MM.1S (cell line): ENCODE data around the gene ZNF214.
A peak's percentile ranks its signal among the peaks of the same experiment; 100 is the strongest.

Experiments
- DNase-seq: peaks from one replicate; pipeline ENCODE4 v3.0.0-alpha.2; 2015
- H2AFZ ChIP-seq: fragments of 300-600 bp; sonication (generic); 2 replicates; pipeline ENCODE4 v1.6.0; 2016; ENCODE audit warnings: antibody characterized with exemption, low read length
- H3F3A ChIP-seq: fragments of 300-600 bp; sonication (generic); 2 replicates; pipeline ENCODE4 v1.6.1; 2016; ENCODE audit warnings: mild to moderate bottlenecking, antibody characterized with exemption, low read length, moderate library complexity, mixed read lengths; ENCODE audit not compliant: insufficient read depth
- H3K27ac ChIP-seq: fragments of 300-600 bp; sonication (generic); 2 replicates; pipeline ENCODE4 v1.5.1; 2016; ENCODE audit warnings: mild to moderate bottlenecking, low read length
- H3K27me3 ChIP-seq: fragments of 300-600 bp; sonication (generic); replicated peaks from 2 replicates; pipeline ENCODE4 v1.6.0; 2016; ENCODE audit warnings: low read length; ENCODE audit not compliant: insufficient read depth
- H3K36me3 ChIP-seq: fragments of 300-600 bp; sonication (generic); replicated peaks from 2 replicates; pipeline ENCODE4 v1.6.1; 2016; ENCODE audit warnings: mild to moderate bottlenecking, low read length, mixed read lengths; ENCODE audit not compliant: insufficient read depth
- H3K4me1 ChIP-seq: fragments of 300-600 bp; sonication (generic); 2 replicates; pipeline ENCODE4 v1.6.1; 2016; ENCODE audit warnings: low read length, mixed read lengths
- H3K4me2 ChIP-seq: fragments of 300-600 bp; sonication (generic); 2 replicates; pipeline ENCODE4 v1.6.0; 2016; ENCODE audit warnings: low read depth, low read length
- H3K4me3 ChIP-seq: fragments of 300-600 bp; sonication (generic); 2 replicates; pipeline ENCODE4 v1.5.1; 2016; ENCODE audit warnings: low read length, mixed read lengths
- H3K79me2 ChIP-seq: fragments of 300-600 bp; sonication (generic); 2 replicates; pipeline ENCODE4 v1.6.1; 2016; ENCODE audit warnings: mixed run types, low read length, mixed read lengths
- H3K9ac ChIP-seq: fragments of 300-600 bp; sonication (generic); 2 replicates; pipeline ENCODE4 v1.6.1; 2016; ENCODE audit warnings: low read length, mixed read lengths
- H3K9me2 ChIP-seq: fragments of 300-600 bp; sonication (generic); replicated peaks from 2 replicates; pipeline ENCODE4 v1.6.1; 2016; ENCODE audit warnings: mild to moderate bottlenecking, low read length, mixed read lengths; ENCODE audit not compliant: insufficient read depth
- H3K9me3 ChIP-seq: fragments of 300-600 bp; sonication (generic); replicated peaks from 2 replicates; pipeline ENCODE4 v1.6.1; 2016; ENCODE audit warnings: mild to moderate bottlenecking, low read length, mixed read lengths; ENCODE audit not compliant: insufficient read depth
- H4K20me1 ChIP-seq: fragments of 300-600 bp; sonication (generic); 2 replicates; pipeline ENCODE4 v1.6.1; 2016; ENCODE audit warnings: mild to moderate bottlenecking, low read length, moderate library complexity, mixed read lengths; ENCODE audit not compliant: insufficient read depth
- EZH2 ChIP-seq: fragments of 300-600 bp; sonication (generic); optimal IDR thresholded peaks from 2 replicates; pipeline ENCODE3; 2017; ENCODE audit warnings: low read depth, mild to moderate bottlenecking, antibody characterized with exemption, low read length, mixed read lengths
- EZH2phosphoT487 ChIP-seq: fragments of 300-600 bp; sonication (generic); IDR thresholded peaks from 2 replicates; pipeline ENCODE4 v1.6.1; 2018; ENCODE audit warnings: antibody characterized with exemption, low read length
- TF ChIP-seq, protein P1 (sequence below): fragments of 300-600 bp; sonication (generic); IDR thresholded peaks from 2 replicates; pipeline ENCODE4 v1.5.1; 2016; ENCODE audit warnings: antibody characterized with exemption, low read length, mixed read lengths

The ZNF214 gene

DNA sequence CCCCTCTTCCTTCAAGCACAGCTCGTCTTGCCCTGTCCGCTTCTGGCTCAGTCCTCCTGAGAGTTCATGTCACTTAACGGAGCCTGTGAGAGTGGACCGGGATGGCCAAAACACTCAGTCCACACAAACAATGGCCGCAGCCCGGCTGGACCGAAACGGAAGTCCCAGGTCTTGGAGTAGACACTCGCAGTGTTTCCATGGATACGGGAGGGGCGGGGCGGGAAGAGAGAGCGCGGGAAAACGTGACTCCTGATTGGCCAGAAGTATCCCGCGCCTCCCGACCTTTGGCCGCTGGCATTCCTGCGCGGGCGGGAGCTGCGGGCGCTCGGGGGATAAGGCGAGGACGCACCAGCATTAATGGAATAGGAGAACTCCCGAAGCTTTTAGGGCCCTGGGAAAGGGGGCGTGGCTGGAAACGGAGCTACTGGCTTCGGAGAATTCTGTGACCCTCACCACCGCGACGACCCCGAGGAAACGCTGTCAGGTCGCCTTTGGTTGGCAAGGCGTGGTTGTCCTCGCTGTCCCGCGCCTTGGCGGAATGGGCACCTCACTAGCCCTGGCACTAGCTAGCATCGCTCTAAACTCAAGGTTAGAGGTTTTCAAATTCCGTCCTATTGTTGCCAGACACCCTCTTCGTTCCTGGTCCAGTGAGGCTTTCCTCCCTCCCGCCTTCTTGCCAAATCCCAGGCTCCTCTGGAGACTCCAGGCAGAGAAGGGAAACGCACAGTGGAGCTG lies at the start of gene ZNF214, which contains the start of gene NLRP14:
Gene ZNF214 (minus strand): TSS at position 164 of the 735 bp plus-strand sequence. CDS start 17,511 bp downstream, outside the sequence.
Gene NLRP14 (plus strand): TSS at position 297 of the 735 bp plus-strand sequence. CDS start 18,108 bp downstream, outside the sequence.
- no peak for TF ChIP-seq EZH2phosphoT487
- TF ChIP-seq EZH2: no peak
- TF ChIP-seq, protein P1, sequence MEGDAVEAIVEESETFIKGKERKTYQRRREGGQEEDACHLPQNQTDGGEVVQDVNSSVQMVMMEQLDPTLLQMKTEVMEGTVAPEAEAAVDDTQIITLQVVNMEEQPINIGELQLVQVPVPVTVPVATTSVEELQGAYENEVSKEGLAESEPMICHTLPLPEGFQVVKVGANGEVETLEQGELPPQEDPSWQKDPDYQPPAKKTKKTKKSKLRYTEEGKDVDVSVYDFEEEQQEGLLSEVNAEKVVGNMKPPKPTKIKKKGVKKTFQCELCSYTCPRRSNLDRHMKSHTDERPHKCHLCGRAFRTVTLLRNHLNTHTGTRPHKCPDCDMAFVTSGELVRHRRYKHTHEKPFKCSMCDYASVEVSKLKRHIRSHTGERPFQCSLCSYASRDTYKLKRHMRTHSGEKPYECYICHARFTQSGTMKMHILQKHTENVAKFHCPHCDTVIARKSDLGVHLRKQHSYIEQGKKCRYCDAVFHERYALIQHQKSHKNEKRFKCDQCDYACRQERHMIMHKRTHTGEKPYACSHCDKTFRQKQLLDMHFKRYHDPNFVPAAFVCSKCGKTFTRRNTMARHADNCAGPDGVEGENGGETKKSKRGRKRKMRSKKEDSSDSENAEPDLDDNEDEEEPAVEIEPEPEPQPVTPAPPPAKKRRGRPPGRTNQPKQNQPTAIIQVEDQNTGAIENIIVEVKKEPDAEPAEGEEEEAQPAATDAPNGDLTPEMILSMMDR: no peak
- H3K4me2 ChIP-seq: peak within 1 kb of the TSS; percentile 81
- H3K9me2 ChIP-seq: no peaks in the 10 kb centered on the region
- peak; percentile 26 for DNase-seq
- H3K9me3 ChIP-seq: no peaks in the 10 kb centered on the region
- peak within 1 kb of the TSS; percentile 63 for H3K4me3 ChIP-seq
- 0 out of 2 replicates have a peak, but pooled peaks cover 6% of the 10 kb centered on the region for H3K4me1 ChIP-seq
- no peaks in the 10 kb centered on the region for H3F3A ChIP-seq
- no peaks in the 10 kb centered on the region for H3K36me3 ChIP-seq
- H2AFZ ChIP-seq: peak within 1 kb of the TSS; percentile 67
- no peak within 1 kb of the TSS; the same call in 1 of the 2 replicates for H3K9ac ChIP-seq
- H3K27ac ChIP-seq: no peak within 1 kb of the TSS
- H3K27me3 ChIP-seq: no peaks in the 10 kb centered on the region
- no peaks in the 10 kb centered on the region for H4K20me1 ChIP-seq
- H3K79me2 ChIP-seq: no peaks in the 10 kb centered on the region

DNA sequence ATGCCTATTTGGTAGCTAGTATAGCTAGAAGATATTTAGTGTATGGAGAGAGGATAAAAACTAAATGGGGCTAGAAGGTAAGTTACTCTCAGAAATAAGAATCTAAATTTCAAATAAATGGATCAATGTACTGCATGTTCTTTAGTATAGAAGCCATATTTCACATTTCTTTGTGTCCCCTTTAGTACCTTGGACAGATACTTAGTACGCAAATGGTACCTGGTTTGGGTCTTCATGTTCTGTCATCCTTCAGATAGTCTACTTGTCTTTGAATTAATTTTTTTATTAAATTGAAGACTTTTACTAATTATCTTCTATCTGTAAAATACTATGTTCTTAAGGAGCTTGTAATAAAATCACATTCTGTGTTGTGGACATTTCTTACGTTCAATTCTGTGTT lies 42.4 kb upstream of the ZNF214 start:
- Histone ChIP-seq H3K36me3 (no peaks in the 10 kb centered on the region), H3K9ac (no peak overlapping the region), H3K27ac (no peak overlapping the region), H3K9me3 (no peaks in the 10 kb centered on the region), H3K4me3 (no peak overlapping the region), H3K9me2 (no peaks in the 10 kb centered on the region), H3F3A (no peaks in the 10 kb centered on the region), H3K79me2 (no peaks in the 10 kb centered on the region), H2AFZ (no peak overlapping the region), H4K20me1 (no peaks in the 10 kb centered on the region), H3K27me3 (no peaks in the 10 kb centered on the region), H3K4me1 (no peaks in the 10 kb centered on the region), H3K4me2 (no peak overlapping the region)
- DNase-seq: no peak
- TF ChIP-seq EZH2phosphoT487 (no peak), EZH2 (no peak)

DNA sequence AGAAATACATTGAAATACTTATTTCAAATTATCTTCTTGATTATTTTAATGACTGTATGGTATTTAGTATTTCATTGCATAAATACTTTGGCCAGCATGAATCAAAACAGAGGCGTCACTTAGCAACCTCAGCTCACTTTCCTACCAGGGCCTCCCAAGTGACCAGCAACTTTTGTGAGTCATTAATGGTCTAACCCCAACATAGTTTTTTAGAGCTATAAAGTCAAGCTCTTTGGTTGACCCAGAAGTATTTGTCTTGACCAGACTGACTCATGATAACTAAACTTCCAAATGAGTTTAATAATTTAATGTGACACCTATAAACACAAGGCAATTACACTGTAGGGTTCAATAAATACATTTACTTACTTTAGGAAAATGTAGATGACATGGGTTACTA lies 40.7 kb upstream of the ZNF214 start:
- no peak overlapping the region for H3K27ac ChIP-seq
- H4K20me1 ChIP-seq: no peaks in the 10 kb centered on the region
- no peak overlapping the region for H2AFZ ChIP-seq
- H3K4me1 ChIP-seq: no peaks in the 10 kb centered on the region
- H3K4me2 ChIP-seq: no peak overlapping the region
- H3K79me2 ChIP-seq: no peaks in the 10 kb centered on the region
- no peaks in the 10 kb centered on the region for H3K27me3 ChIP-seq
- H3K9me3 ChIP-seq: no peaks in the 10 kb centered on the region
- no peak overlapping the region for H3K4me3 ChIP-seq
- H3K36me3 ChIP-seq: no peaks in the 10 kb centered on the region
- no peaks in the 10 kb centered on the region for H3F3A ChIP-seq
- no peaks in the 10 kb centered on the region for H3K9me2 ChIP-seq
- no peak for TF ChIP-seq EZH2phosphoT487
- TF ChIP-seq, protein P1: no peak
- no peak for TF ChIP-seq EZH2
- DNase-seq: no peak
- H3K9ac ChIP-seq: no peak overlapping the region

DNA sequence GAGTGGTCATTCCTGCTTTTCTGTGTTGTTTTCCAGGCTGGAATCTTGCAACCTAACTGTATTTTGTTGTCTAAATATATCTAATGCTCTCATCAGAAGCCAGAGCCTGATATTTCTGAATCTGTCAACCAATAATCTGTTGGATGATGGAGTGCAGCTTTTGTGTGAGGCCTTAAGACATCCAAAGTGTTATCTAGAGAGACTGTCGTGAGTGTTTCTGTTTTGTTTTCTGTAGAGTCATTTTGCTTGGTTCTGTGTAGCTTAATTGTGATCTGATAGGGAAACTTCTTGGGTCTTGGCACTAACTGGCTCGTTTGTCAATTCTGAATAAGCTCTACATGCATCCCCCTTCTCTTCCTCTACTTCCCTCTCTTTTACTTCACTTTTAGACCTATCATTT lies 37.5 kb upstream of the ZNF214 start:
- Histone ChIP-seq H3K27ac (no peak overlapping the region), H3K27me3 (no peaks in the 10 kb centered on the region), H3K9me2 (no peaks in the 10 kb centered on the region)

More for the DNA sequence above, 37.5 kb upstream of the ZNF214 start:
- Histone ChIP-seq H3K4me3 (no peak overlapping the region), H4K20me1 (no peaks in the 10 kb centered on the region), H3K79me2 (no peaks in the 10 kb centered on the region), H3K4me2 (no peak overlapping the region), H3K9ac (no peak overlapping the region), H3K36me3 (no peaks in the 10 kb centered on the region), H3K4me1 (no peaks in the 10 kb centered on the region), H3K9me3 (no peaks in the 10 kb centered on the region), H3F3A (no peaks in the 10 kb centered on the region), H2AFZ (no peak overlapping the region)
- DNase-seq: no peak
- no peak for TF ChIP-seq EZH2phosphoT487
- TF ChIP-seq, protein P1: no peak
- TF ChIP-seq EZH2: no peak
